Measurements from ENCODE around the gene ABCC5.

Gene ABCC5

DNA sequence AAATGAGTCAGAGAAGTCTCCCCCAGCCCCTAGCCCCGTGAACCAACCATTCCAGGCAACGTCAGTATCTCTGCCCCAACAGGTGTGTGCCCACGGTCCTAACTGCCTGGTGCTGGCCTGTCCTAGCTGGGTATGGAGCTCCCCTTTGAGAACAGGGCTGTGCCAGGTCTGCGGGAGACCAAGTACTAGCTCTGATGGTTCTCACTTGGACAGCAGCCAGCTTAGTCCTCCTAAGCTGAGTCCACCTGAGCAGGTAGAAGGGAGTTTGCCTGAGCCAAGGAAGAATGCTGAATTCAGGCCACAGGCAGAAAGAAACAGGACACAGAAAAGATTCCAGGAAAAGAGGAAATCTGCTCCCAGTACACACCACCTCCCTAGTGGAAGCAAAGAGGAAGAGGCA, 99.9 kb downstream of the ABCC5 start:
- H3K27me3 ChIP-seq (ENCODE audit: insufficient read depth, low read length): no peaks in the 10 kb centered on the region
- peaks cover 21% of the 10 kb centered on the region for H3K36me3 ChIP-seq (ENCODE audit: insufficient read depth, low read length)
- H3K27ac ChIP-seq (ENCODE audit: low read depth, low read length, poor library complexity, severe bottlenecking): no peak overlapping the region
- H2AFZ ChIP-seq (ENCODE audit: low read length): no peak overlapping the region
- no peak overlapping the region for H3K9ac ChIP-seq (ENCODE audit: low read length)
- H3K4me2 ChIP-seq (ENCODE audit: low read length): no peak overlapping the region
- H3K4me1 ChIP-seq (ENCODE audit: insufficient read depth, low read length, severe bottlenecking): no peaks in the 10 kb centered on the region
- no peaks in the 10 kb centered on the region for H3K9me3 ChIP-seq (ENCODE audit: low read length)
- H3K4me3 ChIP-seq (ENCODE audit: low read depth, low read length, poor library complexity, severe bottlenecking): no peak overlapping the region
- no peaks in the 10 kb centered on the region for H3K79me2 ChIP-seq (ENCODE audit: insufficient read depth, low read length)
- TF ChIP-seq CTCF (IDR thresholded peaks at IDR 0.05; ENCODE audit: low read length): no peak
- H3F3A ChIP-seq (ENCODE audit: insufficient read depth, low read length): no peaks in the 10 kb centered on the region
- no peaks in the 10 kb centered on the region for H3K9me2 ChIP-seq (ENCODE audit: low read depth, low read length)
- H4K20me1 ChIP-seq (ENCODE audit: insufficient read depth, low read length): no peaks in the 10 kb centered on the region

DNA sequence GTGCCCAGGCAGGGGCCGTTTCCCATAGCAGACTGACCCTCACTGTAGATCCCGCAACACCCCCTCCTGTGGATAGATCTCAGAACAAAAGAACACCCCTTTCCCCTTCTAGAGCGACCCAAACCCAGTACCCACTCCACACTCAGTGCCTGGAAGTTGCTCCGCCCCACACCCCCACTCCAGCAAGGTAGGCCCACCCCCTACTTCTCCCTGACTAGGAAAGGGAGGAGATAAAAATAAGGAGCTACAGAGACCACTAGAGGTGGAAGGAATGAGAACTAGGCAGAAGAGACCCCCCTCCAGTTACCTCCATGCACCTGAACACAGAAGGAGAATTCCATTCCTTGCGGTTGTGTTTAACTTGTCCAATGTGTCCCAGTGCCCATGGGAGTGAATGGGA, 102.8 kb downstream of the ABCC5 start:
- peaks cover 3% of the 10 kb centered on the region; the same call in 1 of the 2 replicates for H3K36me3 ChIP-seq (ENCODE audit: insufficient read depth, low read length)
- TF ChIP-seq CTCF (IDR thresholded peaks at IDR 0.05; ENCODE audit: low read length): no peak
- TF ChIP-seq EZH2 (IDR thresholded peaks at IDR 0.05; ENCODE audit: borderline replicate concordance, low read length): no peak
- no peak overlapping the region for H3K27ac ChIP-seq (ENCODE audit: low read depth, low read length, poor library complexity, severe bottlenecking)
- no peak overlapping the region for H2AFZ ChIP-seq (ENCODE audit: low read length)
- H3K9me2 ChIP-seq (ENCODE audit: low read depth, low read length): no peaks in the 10 kb centered on the region
- no peaks in the 10 kb centered on the region for H4K20me1 ChIP-seq (ENCODE audit: insufficient read depth, low read length)
- H3K9ac ChIP-seq (ENCODE audit: low read length): no peak overlapping the region
- H3K79me2 ChIP-seq (ENCODE audit: insufficient read depth, low read length): no peaks in the 10 kb centered on the region
- H3K4me1 ChIP-seq (ENCODE audit: insufficient read depth, low read length, severe bottlenecking): no peaks in the 10 kb centered on the region
- H3F3A ChIP-seq (ENCODE audit: insufficient read depth, low read length): no peaks in the 10 kb centered on the region
- H3K4me2 ChIP-seq (ENCODE audit: low read length): no peak overlapping the region
- no peak overlapping the region for H3K4me3 ChIP-seq (ENCODE audit: low read depth, low read length, poor library complexity, severe bottlenecking)
- 0 out of 2 replicates have a peak, but pooled peaks cover 4% of the 10 kb centered on the region for H3K27me3 ChIP-seq (ENCODE audit: insufficient read depth, low read length)
- no peaks in the 10 kb centered on the region for H3K9me3 ChIP-seq (ENCODE audit: low read length)

DNA sequence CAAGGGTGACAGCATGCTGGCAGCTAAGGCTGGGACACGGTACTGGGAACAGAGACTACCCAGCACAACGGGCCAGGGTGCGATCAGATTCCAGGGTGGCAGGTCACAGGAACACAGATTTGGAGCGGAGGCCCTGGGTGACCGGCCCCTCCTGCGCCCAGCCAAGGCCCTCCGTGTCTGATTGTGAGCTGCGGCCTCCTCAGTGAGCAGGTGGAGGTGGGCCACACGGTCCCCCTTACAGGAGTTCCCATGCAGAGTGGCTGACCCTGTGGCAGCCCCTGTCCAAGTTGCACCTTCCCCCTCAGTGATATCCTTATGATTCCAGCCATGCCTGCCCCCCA, 104.1 kb downstream of the ABCC5 start:
- H2AFZ ChIP-seq (ENCODE audit: low read length): no peak overlapping the region
- TF ChIP-seq CTCF (IDR thresholded peaks at IDR 0.05; ENCODE audit: low read length): no peak
- TF ChIP-seq EZH2 (IDR thresholded peaks at IDR 0.05; ENCODE audit: borderline replicate concordance, low read length): no peak
- H3K4me1 ChIP-seq (ENCODE audit: insufficient read depth, low read length, severe bottlenecking): no peaks in the 10 kb centered on the region
- no peaks in the 10 kb centered on the region for H3K79me2 ChIP-seq (ENCODE audit: insufficient read depth, low read length)
- H3K4me2 ChIP-seq (ENCODE audit: low read length): no peak overlapping the region
- H3K4me3 ChIP-seq (ENCODE audit: low read depth, low read length, poor library complexity, severe bottlenecking): no peak overlapping the region
- H3K9ac ChIP-seq (ENCODE audit: low read length): no peak overlapping the region
- no peaks in the 10 kb centered on the region for H3K9me3 ChIP-seq (ENCODE audit: low read length)
- no peaks in the 10 kb centered on the region for H3K9me2 ChIP-seq (ENCODE audit: low read depth, low read length)
- H4K20me1 ChIP-seq (ENCODE audit: insufficient read depth, low read length): no peaks in the 10 kb centered on the region
- H3K27me3 ChIP-seq (ENCODE audit: insufficient read depth, low read length): 0 out of 2 replicates have a peak, but pooled peaks cover 4% of the 10 kb centered on the region
- no peaks in the 10 kb centered on the region for H3K36me3 ChIP-seq (ENCODE audit: insufficient read depth, low read length)
- no peaks in the 10 kb centered on the region for H3F3A ChIP-seq (ENCODE audit: insufficient read depth, low read length)
- H3K27ac ChIP-seq (ENCODE audit: low read depth, low read length, poor library complexity, severe bottlenecking): no peak overlapping the region

Measured in OCI-LY1 (cell line).